WTC11 (cell line): ENCODE data around the gene MYO5B.

Source experiments
- CREB1 ChIP-seq: sonication (generic); formaldehyde crosslinking; IDR thresholded peaks from 2 replicates; pipeline ENCODE4 v1.8.0; 2023; ENCODE audit warnings: mild to moderate bottlenecking, missing genetic modification reagents
- CTCF ChIP-seq: fragments of 200-600 bp; IDR thresholded peaks from 2 replicates; pipeline ENCODE4 v1.8.0; 2022; ENCODE audit warnings: antibody characterized with exemption
- FOXJ3 ChIP-seq: sonication (generic); formaldehyde crosslinking; IDR thresholded peaks from 2 replicates; pipeline ENCODE4 v1.9.0; 2021; ENCODE audit warnings: missing genetic modification reagents, mild to moderate bottlenecking, borderline replicate concordance
- NFYB ChIP-seq: sonication (generic); formaldehyde crosslinking; conservative IDR thresholded peaks from 2 replicates; pipeline ENCODE4 v1.8.0; 2022; ENCODE audit warnings: low read depth, missing genetic modification reagents
- NR2C2 ChIP-seq: sonication (generic); formaldehyde crosslinking; IDR thresholded peaks from 2 replicates; pipeline ENCODE4 v1.8.0; 2022; ENCODE audit warnings: mild to moderate bottlenecking, missing genetic modification reagents
- SP1 ChIP-seq: sonication (generic); formaldehyde crosslinking; conservative IDR thresholded peaks from 2 replicates; pipeline ENCODE4 v1.8.1; 2022; ENCODE audit warnings: missing genetic modification reagents
- ZNF281 ChIP-seq: sonication (generic); formaldehyde crosslinking; IDR thresholded peaks from 2 replicates; pipeline ENCODE4 v1.8.0; 2023; ENCODE audit warnings: mild to moderate bottlenecking, missing genetic modification reagents
- TF ChIP-seq, protein P1 (sequence below): sonication (generic); formaldehyde crosslinking; IDR thresholded peaks from 2 replicates; pipeline ENCODE4 v1.8.1; 2023; ENCODE audit warnings: mild to moderate bottlenecking, missing genetic modification reagents
- TF ChIP-seq, protein P2 (sequence below): sonication (generic); formaldehyde crosslinking; IDR thresholded peaks from 2 replicates; pipeline ENCODE4 v1.8.0; 2023; ENCODE audit warnings: missing genetic modification reagents

DNA sequence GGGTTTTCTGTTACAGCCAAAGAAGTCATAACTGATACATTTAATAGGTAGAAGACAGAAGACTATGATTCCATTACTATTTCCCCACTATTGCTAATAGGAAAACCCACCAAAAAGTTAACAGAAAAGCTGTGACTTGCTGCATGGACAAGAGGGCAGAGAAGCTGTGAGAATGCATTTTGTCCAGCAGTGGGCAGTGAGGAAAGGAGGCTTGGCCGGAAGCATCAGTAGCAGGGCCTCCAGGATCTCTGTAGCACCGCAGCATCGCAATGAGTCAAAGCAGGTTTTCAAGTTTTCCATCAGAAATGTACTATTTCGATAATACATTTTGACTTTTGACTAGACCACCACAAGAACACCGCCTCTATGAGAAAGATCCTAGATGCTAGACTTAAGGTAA, 24.9 kb downstream of the MYO5B start:
- TF ChIP-seq, protein P1, sequence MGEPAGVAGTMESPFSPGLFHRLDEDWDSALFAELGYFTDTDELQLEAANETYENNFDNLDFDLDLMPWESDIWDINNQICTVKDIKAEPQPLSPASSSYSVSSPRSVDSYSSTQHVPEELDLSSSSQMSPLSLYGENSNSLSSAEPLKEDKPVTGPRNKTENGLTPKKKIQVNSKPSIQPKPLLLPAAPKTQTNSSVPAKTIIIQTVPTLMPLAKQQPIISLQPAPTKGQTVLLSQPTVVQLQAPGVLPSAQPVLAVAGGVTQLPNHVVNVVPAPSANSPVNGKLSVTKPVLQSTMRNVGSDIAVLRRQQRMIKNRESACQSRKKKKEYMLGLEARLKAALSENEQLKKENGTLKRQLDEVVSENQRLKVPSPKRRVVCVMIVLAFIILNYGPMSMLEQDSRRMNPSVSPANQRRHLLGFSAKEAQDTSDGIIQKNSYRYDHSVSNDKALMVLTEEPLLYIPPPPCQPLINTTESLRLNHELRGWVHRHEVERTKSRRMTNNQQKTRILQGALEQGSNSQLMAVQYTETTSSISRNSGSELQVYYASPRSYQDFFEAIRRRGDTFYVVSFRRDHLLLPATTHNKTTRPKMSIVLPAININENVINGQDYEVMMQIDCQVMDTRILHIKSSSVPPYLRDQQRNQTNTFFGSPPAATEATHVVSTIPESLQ (CRISPR knock-in tag) = no peak
- no peak for TF ChIP-seq ZNF281 (CRISPR knock-in tag)
- TF ChIP-seq NR2C2 (CRISPR knock-in tag) = no peak
- no peak for TF ChIP-seq CTCF
- TF ChIP-seq, protein P2, sequence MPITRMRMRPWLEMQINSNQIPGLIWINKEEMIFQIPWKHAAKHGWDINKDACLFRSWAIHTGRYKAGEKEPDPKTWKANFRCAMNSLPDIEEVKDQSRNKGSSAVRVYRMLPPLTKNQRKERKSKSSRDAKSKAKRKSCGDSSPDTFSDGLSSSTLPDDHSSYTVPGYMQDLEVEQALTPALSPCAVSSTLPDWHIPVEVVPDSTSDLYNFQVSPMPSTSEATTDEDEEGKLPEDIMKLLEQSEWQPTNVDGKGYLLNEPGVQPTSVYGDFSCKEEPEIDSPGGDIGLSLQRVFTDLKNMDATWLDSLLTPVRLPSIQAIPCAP (CRISPR knock-in tag) = no peak
- no peak for TF ChIP-seq CREB1
- no peak for TF ChIP-seq NFYB (CRISPR knock-in tag)
- no peak for TF ChIP-seq FOXJ3 (CRISPR knock-in tag)
- TF ChIP-seq SP1 = no peak
